Caco-2 (cell line): Measurements from ENCODE around the gene PSMD6. TPM values are rescaled to one million over a fixed set of nuclear protein-coding genes. Genes with fewer than 3 reads are reported as not detected.

ENCODE experiments used
- BruUV-seq: library from RNA; stranded (reverse); fragments of 400-500 nt; replicated peaks from 2 replicates; lab custom pipeline; 2021; lab: Mats Ljungman, UMichigan
- CTCF ChIA-PET: fragments of 300-600 bp; sonication (Branson Sonifier 250); formaldehyde crosslinking; loops from one replicate; lab custom pipeline; 2022; ENCODE audit warnings: antibody characterized with exemption; lab: Charles Lee
- POLR2A ChIA-PET: fragments of 300-600 bp; sonication (Branson Sonifier 250); formaldehyde crosslinking; loops from one replicate; lab custom pipeline; 2022; ENCODE audit warnings: antibody characterized with exemption; lab: Charles Lee
- DNase-seq, 2 experiments: peaks; one replicate each; pipeline versions ENCODE4 v3.0.0 to v3.0.0-alpha.2; 2020 to 2022
- H3K27me3 ChIP-seq: replicated peaks from 2 replicates; pipeline ENCODE4 v1.6.0; 2011; ENCODE audit warnings: low read length; ENCODE audit not compliant: control insufficient read depth, insufficient read depth
- H3K36me3 ChIP-seq: 2 replicates; pipeline ENCODE4 v1.5.1; 2011; ENCODE audit warnings: low read length; ENCODE audit not compliant: control insufficient read depth, insufficient read depth
- H3K4me1 ChIP-seq: fragments of 250-450 bp; sonication (Bioruptor Pico); 2 replicates; pipeline ENCODE4 v1.5.1; 2020; ENCODE audit warnings: mild to moderate bottlenecking
- H3K4me3 ChIP-seq: 2 replicates; pipeline ENCODE4 v1.5.1; 2011; ENCODE audit warnings: low read depth, mild to moderate bottlenecking, control low read depth, low read length
- H3K9me3 ChIP-seq: fragments of 250-450 bp; sonication (Bioruptor Pico); 2 replicates; pipeline ENCODE4 v1.5.1; 2020; ENCODE audit warnings: mild to moderate bottlenecking, moderate library complexity
- H3K27ac Mint-ChIP-seq: one replicate; pipeline ENCODE4 v1.8.0; 2022; ENCODE audit warnings: mixed read lengths; ENCODE audit not compliant: unreplicated experiment
- H3K27me3 Mint-ChIP-seq: one replicate; pipeline ENCODE4 v1.8.0; 2022; ENCODE audit warnings: mixed read lengths; ENCODE audit not compliant: insufficient read depth, unreplicated experiment
- H3K36me3 Mint-ChIP-seq: one replicate; pipeline ENCODE4 v1.8.0; 2022; ENCODE audit warnings: mild to moderate bottlenecking, mixed read lengths; ENCODE audit not compliant: insufficient read depth, unreplicated experiment
- H3K4me1 Mint-ChIP-seq: one replicate; pipeline ENCODE4 v1.8.0; 2022; ENCODE audit warnings: low read depth, mixed read lengths; ENCODE audit not compliant: unreplicated experiment
- H3K4me3 Mint-ChIP-seq: one replicate; pipeline ENCODE4 v1.8.0; 2022; ENCODE audit warnings: mild to moderate bottlenecking, moderate library complexity, mixed read lengths; ENCODE audit not compliant: unreplicated experiment
- H3K9me3 Mint-ChIP-seq: one replicate; pipeline ENCODE4 v1.8.0; 2022; ENCODE audit warnings: mixed read lengths; ENCODE audit not compliant: unreplicated experiment
- CTCF ChIP-seq, 2 experiments: fragments of 200-600 bp in 1 of 2; IDR thresholded peaks; 1 replicate in 1 of 2; 2 replicates in 1 of 2; pipeline versions ENCODE4 v1.5.1 to v1.8.0; 2011 to 2022; ENCODE audit warnings: antibody characterized with exemption in 1 of 2, control low read depth in 1 of 2, inconsistent platforms in 1 of 2, low read depth in 1 of 2, low read length in 1 of 2, mild to moderate bottlenecking in 1 of 2, moderate library complexity in 1 of 2; ENCODE audit not compliant: insufficient read depth in 1 of 2, severe bottlenecking in 1 of 2, unreplicated experiment in 1 of 2
- intact Hi-C: fragments of 100-400 bp; cut with micrococcal nuclease; formaldehyde crosslinking; loops from one replicate; pipeline ENCODE4 v1.10.0; 2022; ENCODE audit not compliant: unreplicated experiment
- total RNA-seq: library from RNA; stranded (reverse); gene quantifications from 2 replicates; pipeline ENCODE4 v1.2.3, GENCODE V29; 2022

The PSMD6 gene
- total RNA-seq, 1 experiment from 2014 or later, result 100 TPM

GRCh38 chr3:63966871-63967270, 56.4 kb downstream of the PSMD6 start:
- DNase-seq, result no peak
- H3K27me3 Mint-ChIP-seq, result no peaks in the 10 kb centered on the region
- intact Hi-C loops, result no loop called here
- H3K36me3 Mint-ChIP-seq, result peaks cover 16% of the 10 kb centered on the region
- H3K4me3 Mint-ChIP-seq, result peak overlapping the region; percentile 29
- TF ChIP-seq CTCF (IDR thresholded peaks at IDR 0.05; ENCODE audit: insufficient read depth in 1 of 2, low read depth in 1 of 2, low read length in 1 of 2, severe bottlenecking in 1 of 2, unreplicated experiment in 1 of 2), result no peak
- Histone ChIP-seq H3K4me3 (no peak overlapping the region), H3K4me1 (peaks cover 51% of the 10 kb centered on the region), H3K27me3 (no peaks in the 10 kb centered on the region), H3K36me3 (no peaks in the 10 kb centered on the region), H3K9me3 (no peaks in the 10 kb centered on the region)
- CTCF ChIA-PET, result no interaction called here
- H3K4me1 Mint-ChIP-seq, result peaks cover 26% of the 10 kb centered on the region
- H3K9me3 Mint-ChIP-seq, result no peaks in the 10 kb centered on the region
- peak overlapping the region; percentile 80 for H3K27ac Mint-ChIP-seq
- no TSS peak for BruUV-seq
- POLR2A ChIA-PET, result interaction anchor here (1.2 kb wide), 1 partner anchor 18 kb away, joined by 3 read pairs; no protein-coding TSS in a partner anchor

- DNase-seq, result no peak
- no peaks in the 10 kb centered on the region for H3K36me3 ChIP-seq
- intact Hi-C loops, result no loop called here
- no peak overlapping the region for H3K27ac Mint-ChIP-seq
- no peak overlapping the region for H3K4me3 Mint-ChIP-seq
- H3K27me3 Mint-ChIP-seq, result no peaks in the 10 kb centered on the region
- no peak overlapping the region for H3K4me3 ChIP-seq
- CTCF ChIA-PET, result no interaction called here
- H3K4me1 Mint-ChIP-seq, result peaks cover 26% of the 10 kb centered on the region
- peaks cover 16% of the 10 kb centered on the region for H3K36me3 Mint-ChIP-seq
- TF ChIP-seq CTCF (IDR thresholded peaks at IDR 0.05; ENCODE audit: insufficient read depth in 1 of 2, low read depth in 1 of 2, low read length in 1 of 2, severe bottlenecking in 1 of 2, unreplicated experiment in 1 of 2), result no peak
- peaks cover 48% of the 10 kb centered on the region for H3K4me1 ChIP-seq
- H3K9me3 ChIP-seq, result no peaks in the 10 kb centered on the region
- no TSS peak for BruUV-seq
- H3K27me3 ChIP-seq, result no peaks in the 10 kb centered on the region
- POLR2A ChIA-PET, result no interaction called here
- no peaks in the 10 kb centered on the region for H3K9me3 Mint-ChIP-seq
These were observed 57.3 kb downstream of the PSMD6 start for GRCh38 chr3:63966007-63966406.

GRCh38 chr3:63964681-63965485, 58.4 kb downstream of the PSMD6 start:
- ChIA-PET POLR2A (no interaction called here), CTCF (interaction anchor here (0.8 kb wide), 1 partner anchor 27 kb away, joined by 3 read pairs; no protein-coding TSS in a partner anchor)
- no peaks in the 10 kb centered on the region for H3K27me3 ChIP-seq
- no peak overlapping the region for H3K27ac Mint-ChIP-seq
- intact Hi-C loops, result no loop called here
- no peak overlapping the region for H3K4me3 Mint-ChIP-seq
- no peaks in the 10 kb centered on the region for H3K9me3 ChIP-seq
- DNase-seq, result no peak
- H3K36me3 Mint-ChIP-seq, result peaks cover 17% of the 10 kb centered on the region
- H3K36me3 ChIP-seq, result no peaks in the 10 kb centered on the region
- no peaks in the 10 kb centered on the region for H3K9me3 Mint-ChIP-seq
- H3K27me3 Mint-ChIP-seq, result no peaks in the 10 kb centered on the region
- H3K4me1 Mint-ChIP-seq, result peaks cover 26% of the 10 kb centered on the region
- TF ChIP-seq CTCF (IDR thresholded peaks at IDR 0.05; ENCODE audit: insufficient read depth in 1 of 2, low read depth in 1 of 2, low read length in 1 of 2, severe bottlenecking in 1 of 2, unreplicated experiment in 1 of 2), result no peak
- peaks cover 39% of the 10 kb centered on the region for H3K4me1 ChIP-seq
- no peak overlapping the region for H3K4me3 ChIP-seq
- no TSS peak for BruUV-seq
